Neuronal stem cell (in vitro differentiated cells): Measurements from ENCODE around the gene TGFBR3L. TPM values are rescaled to one million over a fixed set of nuclear protein-coding genes. Genes with fewer than 3 reads are reported as not detected.
A peak's percentile ranks its signal among the peaks of the same experiment; 100 is the strongest.

ENCODE experiments used
- DNase-seq: peaks from one replicate; pipeline ENCODE4 v3.0.0-alpha.2; 2013; ENCODE audit warnings: low spot score
- H2AFZ ChIP-seq: one replicate; pipeline ENCODE4 v1.6.1; 2013; ENCODE audit warnings: mild to moderate bottlenecking, low read length, inconsistent platforms
- H2AK5ac ChIP-seq: 2 replicates; pipeline ENCODE4 v1.6.1; 2013; ENCODE audit warnings: low read depth, mild to moderate bottlenecking, inconsistent platforms, low read length, moderate library complexity, mixed read lengths
- H2BK120ac ChIP-seq: 2 replicates; pipeline ENCODE4 v1.6.1; 2013; ENCODE audit warnings: low read depth, mild to moderate bottlenecking, inconsistent platforms, low read length, moderate library complexity, mixed read lengths
- H2BK12ac ChIP-seq: one replicate; pipeline ENCODE4 v1.6.1; 2013; ENCODE audit warnings: low read length, inconsistent platforms
- H2BK15ac ChIP-seq: 2 replicates; pipeline ENCODE4 v1.6.1; 2013; ENCODE audit warnings: mild to moderate bottlenecking, low read length, inconsistent platforms, mixed read lengths
- H2BK5ac ChIP-seq: one replicate; pipeline ENCODE4 v1.6.1; 2013; ENCODE audit warnings: inconsistent platforms, mild to moderate bottlenecking, low read length, moderate library complexity
- H3K14ac ChIP-seq: one replicate; pipeline ENCODE4 v1.6.1; 2013; ENCODE audit warnings: low read length, inconsistent platforms
- H3K18ac ChIP-seq: 2 replicates; pipeline ENCODE4 v1.6.1; 2013; ENCODE audit warnings: low read length, inconsistent platforms
- H3K23ac ChIP-seq: 2 replicates; pipeline ENCODE4 v1.6.1; 2013; ENCODE audit warnings: low read depth, mild to moderate bottlenecking, mixed read lengths, low read length, inconsistent platforms; ENCODE audit not compliant: poor library complexity
- H3K27ac ChIP-seq: replicated peaks from 3 replicates; pipeline ENCODE4 v1.5.1; 2013; ENCODE audit warnings: low read length, inconsistent platforms
- H3K27me3 ChIP-seq, 3 experiments: 2 replicates each; pipeline ENCODE4 v1.6.1; 2013; ENCODE audit warnings: low read length in 3 of 3, mild to moderate bottlenecking in 2 of 3, inconsistent platforms in 1 of 3, low read depth in 1 of 3, mixed read lengths in 1 of 3, moderate library complexity in 1 of 3; ENCODE audit not compliant: control insufficient read depth in 3 of 3, insufficient read depth in 3 of 3
- H3K36me3 ChIP-seq, 2 donors: replicated peaks in 1 of 2; 2 replicates each; pipeline ENCODE4 v1.6.1; 2013; ENCODE audit warnings: low read length in 2 of 2; ENCODE audit not compliant: control insufficient read depth in 2 of 2, insufficient read depth in 2 of 2
- H3K4ac ChIP-seq: 2 replicates; pipeline ENCODE4 v1.6.1; 2013; ENCODE audit warnings: inconsistent platforms, mild to moderate bottlenecking, low read length, moderate library complexity
- H3K4me1 ChIP-seq, 2 donors: 1 replicate in 1 of 2; 2 replicates in 1 of 2; pipeline ENCODE4 v1.6.1; 2013; ENCODE audit warnings: low read length in 2 of 2, low read depth in 1 of 2; ENCODE audit not compliant: control insufficient read depth in 2 of 2, insufficient read depth in 1 of 2
- H3K4me2 ChIP-seq: one replicate; pipeline ENCODE4 v1.6.1; 2013; ENCODE audit warnings: mild to moderate bottlenecking, low read length, inconsistent platforms; ENCODE audit not compliant: insufficient read depth, poor library complexity, severe bottlenecking
- H3K4me3 ChIP-seq, 2 donors: 2 replicates each; pipeline ENCODE4 v1.5.1; 2013; ENCODE audit warnings: low read length in 2 of 2, mild to moderate bottlenecking in 2 of 2, inconsistent platforms in 1 of 2, moderate library complexity in 1 of 2
- H3K79me1 ChIP-seq: one replicate; pipeline ENCODE4 v1.6.1; 2013; ENCODE audit warnings: low read depth, mild to moderate bottlenecking, inconsistent platforms, low read length, moderate library complexity
- H3K9ac ChIP-seq: one replicate; pipeline ENCODE4 v1.6.1; 2013; ENCODE audit warnings: mild to moderate bottlenecking, low read depth, low read length, inconsistent platforms; ENCODE audit not compliant: poor library complexity
- H3K9me3 ChIP-seq, 2 donors: replicated peaks in 1 of 2; 2 replicates each; pipeline versions ENCODE3 to v1.6.1; 2013; ENCODE audit warnings: low read length in 2 of 2, mild to moderate bottlenecking in 2 of 2, inconsistent platforms in 1 of 2, low read depth in 1 of 2, mixed read lengths in 1 of 2, moderate library complexity in 1 of 2; ENCODE audit not compliant: control insufficient read depth in 2 of 2, insufficient read depth in 1 of 2
- H4K8ac ChIP-seq: one replicate; pipeline ENCODE4 v1.6.1; 2013; ENCODE audit warnings: low read depth, mild to moderate bottlenecking, inconsistent platforms, low read length, moderate library complexity
- H4K91ac ChIP-seq: one replicate; pipeline ENCODE4 v1.6.1; 2013; ENCODE audit warnings: low read length, low read depth, mild to moderate bottlenecking, inconsistent platforms; ENCODE audit not compliant: poor library complexity
- WGBS, 2 donors: extraction: QIAGEN DNeasy Blood & Tissue Kit; methylation state at CpG; one replicate each; pipeline ENCODE4 v1.1.7; 2013; ENCODE audit warnings: missing lambda C conversion rate in 2 of 2, mixed read lengths in 1 of 2; ENCODE audit not compliant: insufficient read length in 2 of 2, insufficient replicate concordance in 1 of 2; ENCODE audit errors: extremely low coverage in 2 of 2; 5-methylcytosine and 5-hydroxymethylcytosine counted together
- polyA plus RNA-seq, 2 experiments: library from polyadenylated mRNA; stranded (reverse); fragments of 200-250 nt; gene quantifications; one replicate each; pipeline ENCODE4 v1.2.3, GENCODE V29; 2013

Gene TGFBR3L
- 1.3 TPM for polyA plus RNA-seq (2013, experiment 1 of 2)
- polyA plus RNA-seq (2013, experiment 2 of 2), result 1.9 TPM

DNA sequence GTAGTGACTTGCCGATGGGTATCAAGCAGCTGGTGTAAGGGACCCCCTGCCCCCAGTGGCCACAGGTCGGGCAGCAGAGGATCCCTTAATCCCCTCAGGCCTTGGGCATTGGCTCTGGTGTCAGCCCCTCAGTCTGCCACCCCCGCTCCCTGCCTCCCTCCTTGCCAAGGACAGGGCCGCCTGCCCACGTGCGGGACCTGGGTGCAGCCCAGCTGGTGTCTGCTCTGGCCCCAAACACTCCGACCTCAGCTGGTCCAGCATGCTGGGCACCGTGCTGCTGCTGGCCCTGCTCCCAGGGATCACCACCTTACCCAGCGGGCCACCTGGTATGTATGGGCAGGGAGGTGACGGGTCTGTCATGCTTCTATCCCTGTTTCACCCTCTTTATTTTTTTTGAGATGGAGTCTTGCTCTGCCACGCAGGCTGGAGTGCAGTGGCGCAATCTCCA lies at the start of gene TGFBR3L:
TSS of gene TGFBR3L (plus strand) at position 233 of the 448 bp plus-strand sequence.
- peak within 1 kb of the TSS; percentile 8 for H3K14ac ChIP-seq
- peak within 1 kb of the TSS; percentile 92 for H3K18ac ChIP-seq
- peaks cover 6 to 12% of the 10 kb centered on the region in 2 donors for H3K4me1 ChIP-seq
- H4K8ac ChIP-seq, result no peak within 1 kb of the TSS
- WGBS, 2 donors, result no CpG with 5 or more reads among the region's 12 CpGs
- no peak within 1 kb of the TSS for H3K27ac ChIP-seq
- peaks cover 22 to 42% (median 22%) of the 10 kb centered on the region in 3 experiments for H3K27me3 ChIP-seq
- peak within 1 kb of the TSS; percentile 44 for H3K9ac ChIP-seq
- H2AFZ ChIP-seq, result no peak within 1 kb of the TSS
- H3K4ac ChIP-seq, result no peak within 1 kb of the TSS
- H2AK5ac ChIP-seq, result no peak within 1 kb of the TSS
- DNase-seq, result no peak
- no peak within 1 kb of the TSS for H4K91ac ChIP-seq
- H2BK12ac ChIP-seq, result no peak within 1 kb of the TSS
- peaks cover 4% of the 10 kb centered on the region for H3K79me1 ChIP-seq
- H3K9me3 ChIP-seq, result no peaks in the 10 kb centered on the region
- H3K4me2 ChIP-seq, result no peak within 1 kb of the TSS
- H3K23ac ChIP-seq, result peak within 1 kb of the TSS; percentile 80
- no peak within 1 kb of the TSS for H2BK120ac ChIP-seq
- H2BK5ac ChIP-seq, result no peak within 1 kb of the TSS
- H3K4me3 ChIP-seq, result peak within 1 kb of the TSS in 1 of 2 donors; percentile 46
- peaks cover 22 to 30% of the 10 kb centered on the region in 2 donors for H3K36me3 ChIP-seq
- H2BK15ac ChIP-seq, result no peak within 1 kb of the TSS

DNA sequence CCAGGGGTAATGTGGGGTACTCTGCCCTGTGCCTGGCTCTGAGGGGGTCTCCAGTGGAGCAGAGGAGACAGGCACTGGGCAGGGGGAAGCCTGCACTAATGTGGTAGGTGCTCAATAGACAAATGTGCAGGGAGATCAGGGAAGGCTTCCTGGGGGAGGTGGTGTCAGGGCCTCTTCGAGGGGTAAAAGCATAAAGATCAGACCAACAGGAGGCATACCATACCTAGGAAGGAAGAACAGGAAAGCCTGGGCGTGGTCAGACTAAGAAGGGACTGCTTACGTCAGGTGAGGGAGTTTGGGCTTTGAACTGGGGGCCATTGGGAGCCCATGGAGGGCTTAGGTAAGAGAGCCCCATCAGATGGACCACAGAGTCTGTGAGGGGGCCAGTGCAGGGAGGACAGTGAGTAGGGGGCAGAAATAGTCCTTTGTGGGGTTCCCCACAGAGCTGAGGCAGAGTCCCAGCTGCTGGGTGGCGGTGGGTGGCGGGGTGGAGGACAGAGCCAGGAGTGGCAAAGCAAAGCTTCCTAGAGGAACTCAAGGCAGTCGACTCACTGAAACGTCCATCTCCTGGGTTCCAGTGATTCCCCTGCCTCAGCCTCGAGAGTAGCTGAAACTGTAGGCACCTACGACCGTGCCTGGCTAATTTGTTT lies 49.2 kb upstream of the TGFBR3L start:
- Histone ChIP-seq H2BK5ac (no peak overlapping the region), H2BK120ac (no peak overlapping the region), H3K4me2 (no peak overlapping the region), H3K27me3 (peaks cover 0 to 42% (median 12%) of the 10 kb centered on the region in 3 experiments), H2BK12ac (no peak overlapping the region), H2AFZ (no peak overlapping the region), H3K4ac (no peak overlapping the region), H3K9me3 (no peaks in the 10 kb centered on the region), H3K23ac (peak overlapping the region; percentile 10), H3K79me1 (peaks cover 2% of the 10 kb centered on the region), H3K4me1 (peaks cover 11 to 22% of the 10 kb centered on the region in 2 donors), H3K36me3 (peaks cover 2 to 18% of the 10 kb centered on the region in 2 donors), H4K91ac (no peak overlapping the region), H3K18ac (no peak overlapping the region), H3K4me3 (no peak overlapping the region), H4K8ac (no peak overlapping the region), H3K27ac (no peak overlapping the region), H3K9ac (no peak overlapping the region), H2BK15ac (no peak overlapping the region), H3K14ac (no peak overlapping the region), H2AK5ac (no peak overlapping the region)
- DNase-seq, result no peak
- no CpG with 5 or more reads among the region's 10 CpGs for WGBS, 2 donors

DNA sequence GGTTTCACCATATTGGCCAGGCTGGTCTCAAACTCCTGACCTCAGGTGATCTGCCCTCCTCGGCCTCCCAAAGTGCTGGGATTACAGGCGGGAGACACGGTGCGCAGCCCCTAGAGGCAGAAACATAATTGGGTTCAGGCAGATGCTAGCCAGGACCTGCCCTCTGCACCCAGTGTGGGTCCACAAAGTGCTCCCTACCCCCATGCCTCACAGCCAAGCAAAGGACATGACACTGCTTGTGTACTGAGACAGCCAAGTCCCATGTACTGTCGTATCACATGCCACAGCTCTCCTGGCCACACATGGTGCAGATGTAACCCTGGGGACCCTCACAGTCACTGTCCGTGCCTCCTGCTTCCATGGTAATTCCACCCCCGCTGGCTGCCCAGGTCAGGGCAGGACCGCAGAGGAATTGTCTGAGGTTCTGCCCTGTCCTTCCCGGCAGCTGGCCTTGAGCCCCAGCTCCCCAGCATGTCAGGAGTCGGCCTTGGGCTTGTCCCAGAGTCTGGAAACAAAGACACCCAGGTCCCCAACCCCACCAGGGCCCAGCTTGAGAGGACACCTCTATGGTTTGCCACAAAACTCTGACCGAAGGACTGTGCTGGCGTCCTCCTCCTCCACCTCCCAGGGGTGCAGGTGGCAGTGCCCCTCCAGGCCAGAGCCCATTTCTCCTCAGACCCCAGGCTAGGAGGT lies 48.1 kb upstream of the TGFBR3L start:
- Histone ChIP-seq H3K18ac (peak overlapping the region; percentile 48), H2AK5ac (peak overlapping the region; percentile 42), H3K4me1 (peaks cover 18 to 29% of the 10 kb centered on the region in 2 donors), H2BK5ac (no peak overlapping the region), H2BK15ac (no peak overlapping the region), H3K14ac (no peak overlapping the region), H4K91ac (no peak overlapping the region), H3K79me1 (peaks cover 2% of the 10 kb centered on the region), H2BK12ac (no peak overlapping the region), H2BK120ac (no peak overlapping the region), H4K8ac (no peak overlapping the region), H3K9ac (peak overlapping the region; percentile 87), H3K23ac (peak overlapping the region; percentile 16), H2AFZ (no peak overlapping the region), H3K27me3 (peaks cover 0 to 30% (median 7%) of the 10 kb centered on the region in 3 experiments), H3K4me2 (no peak overlapping the region), H3K9me3 (no peaks in the 10 kb centered on the region), H3K36me3 (peaks cover 2 to 18% of the 10 kb centered on the region in 2 donors), H3K4me3 (peak overlapping the region in 1 of 2 donors; percentile 31), H3K4ac (no peak overlapping the region), H3K27ac (no peak overlapping the region)
- DNase-seq, result no peak
- WGBS, 2 donors, result no CpG with 5 or more reads among the region's 12 CpGs
